Stimulated activated CD8-positive, alpha-beta memory T cell treated with anti-CD3 and anti-CD28 coated beads, Interleukin-4, amount 100 ng/mL, for 48 hours (primary cell): Measurements from ENCODE around the gene SMIM5.
"Not testable (repeated sequence)": the region's sequence is repeated elsewhere in the genome, so short reads cannot be mapped to it uniquely, and the experiment has no call there.

Experiments used
- DNase-seq: peaks from one replicate; pipeline ENCODE4 v3.0.0-alpha.2; 2020

SMIM5 gene

GRCh38 chr17:75632863-75633485 lies at the start of gene SMIM5:
SMIM5 (plus strand) TSS chr17:75633434; CDS start chr17:75640202, 6,768 bp downstream.
- DNase-seq = peak; percentile 93

GRCh38 chr17:75584849-75585175 lies 48.4 kb upstream of the SMIM5 start:
- DNase-seq = no peak

- peak; percentile 77 for DNase-seq
Observed at GRCh38 chr17:75587675-75588595, 45.3 kb upstream of the SMIM5 start, which contains the start of gene MYO15B. MYO15B (plus strand) TSS chr17:75587800; CDS start chr17:75588058, 258 bp downstream.

GRCh38 chr17:75588596-75589011 lies 44.6 kb upstream of the SMIM5 start:
- DNase-seq = peak; percentile 39

GRCh38 chr17:75589012-75589918 lies 44.0 kb upstream of the SMIM5 start:
- DNase-seq = peak; percentile 100

- no peak for DNase-seq
Observed at GRCh38 chr17:75589919-75590303, 43.3 kb upstream of the SMIM5 start.

GRCh38 chr17:75590314-75590761 lies 42.9 kb upstream of the SMIM5 start:
- DNase-seq = no peak

- DNase-seq = no peak
Observed at GRCh38 chr17:75590849-75591721, 42.1 kb upstream of the SMIM5 start.

GRCh38 chr17:75591722-75592302 lies 41.4 kb upstream of the SMIM5 start:
- DNase-seq = no peak

- no peak for DNase-seq
Observed at GRCh38 chr17:75592348-75593020, 40.8 kb upstream of the SMIM5 start.

- DNase-seq = not testable (repeated sequence)
Observed at GRCh38 chr17:75593430-75593829, 39.8 kb upstream of the SMIM5 start.

GRCh38 chr17:75594499-75595283 lies 38.5 kb upstream of the SMIM5 start:
- DNase-seq = no peak

- DNase-seq = no peak
Observed at GRCh38 chr17:75595284-75595919, 37.8 kb upstream of the SMIM5 start.

- DNase-seq = no peak
Observed at GRCh38 chr17:75595920-75596313, 37.3 kb upstream of the SMIM5 start.

- DNase-seq = no peak
Observed at GRCh38 chr17:75596320-75597087, 36.7 kb upstream of the SMIM5 start.

GRCh38 chr17:75601057-75601987 lies 31.9 kb upstream of the SMIM5 start:
- DNase-seq = peak; percentile 85

GRCh38 chr17:75602644-75603043 lies 30.6 kb upstream of the SMIM5 start:
- DNase-seq = no peak

- DNase-seq = no peak
Observed at GRCh38 chr17:75603123-75603522, 30.1 kb upstream of the SMIM5 start.
